Diencephalon (tissue), 1 donor: ENCODE results near the gene OR4K2. TPM values are rescaled to one million over a fixed set of nuclear protein-coding genes. Genes with fewer than 3 reads are reported as not detected.

Experiments
- total RNA-seq: library from RNA; depleted of rRNA; stranded (reverse); fragments of >200 nt; gene quantifications from one replicate; pipeline ENCODE4 v1.2.3, GENCODE V29; 2014

The OR4K2 gene
- total RNA-seq, result not detected

DNA sequence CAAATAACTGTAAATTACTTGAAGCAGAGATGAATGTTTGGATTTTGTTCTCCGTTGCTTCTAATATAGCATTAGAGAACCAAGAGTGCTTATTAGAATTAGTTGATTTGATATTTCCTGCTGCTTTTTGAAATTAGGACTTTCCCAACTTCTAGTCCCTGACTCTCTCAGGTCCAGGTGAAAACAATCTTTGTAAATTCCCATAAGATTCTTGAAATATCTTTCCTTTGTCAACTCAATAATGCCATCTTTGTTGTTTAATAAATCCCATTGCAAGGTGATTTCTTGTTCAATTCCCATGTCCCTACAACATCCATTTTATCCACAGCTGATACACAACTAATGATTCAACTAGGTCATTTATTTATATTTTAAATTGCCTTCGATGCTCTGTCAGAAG, at the start of gene OR4K2:
TSS of gene OR4K2 (plus strand) at position 301 of the 400 bp plus-strand sequence. CDS start 1,126 bp downstream, outside the sequence.

GRCh38 chr14:19920021-19920657, 45.2 kb downstream of the OR4K2 start, which contains the start of gene OR4K5:
Gene OR4K5 (plus strand): TSS chr14:19920607. CDS start chr14:19920607, 0 bp downstream.

DNA sequence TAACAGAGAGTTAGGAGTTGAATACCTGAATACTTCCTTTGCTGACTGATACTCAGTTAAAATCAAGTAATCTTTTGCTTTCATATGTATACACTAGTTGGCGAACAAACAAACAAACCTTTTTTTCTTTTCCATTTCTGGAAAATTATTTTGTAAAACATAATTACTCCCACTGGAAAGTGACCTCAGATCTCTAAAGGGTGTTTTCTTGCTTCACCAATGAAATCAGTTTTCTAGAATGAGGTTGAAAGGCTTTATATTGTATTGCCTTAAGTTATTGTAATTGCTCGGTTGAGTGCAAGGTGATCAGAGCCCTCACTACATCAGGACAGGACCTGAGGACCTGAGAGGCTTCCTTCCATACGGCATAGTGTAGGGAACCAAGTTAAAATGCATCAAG, 55.7 kb downstream of the OR4K2 start, which contains the start of gene OR4K1:
TSS of gene OR4K1 (plus strand) at position 301 of the 400 bp plus-strand sequence. CDS start 4,750 bp downstream, outside the sequence.

Other genes with a start within 250 kb of the OR4K2 start
- gene OR11H2, start 161.3 kb upstream of the OR4K2 start, total RNA-seq, result not detected
- gene OR4Q3, start 131.6 kb upstream of the OR4K2 start, total RNA-seq, result not detected
- not detected for gene OR4M1, start 101.6 kb upstream of the OR4K2 start, total RNA-seq
- not detected for gene OR4N2, start 71.4 kb upstream of the OR4K2 start, total RNA-seq
- not detected for gene OR4K5, start 45.5 kb downstream of the OR4K2 start, total RNA-seq
- not detected for gene OR4K1, start 55.8 kb downstream of the OR4K2 start, total RNA-seq
- gene OR4K15, start 100.4 kb downstream of the OR4K2 start, total RNA-seq, result not detected
- not detected for gene OR4Q2, start 127.0 kb downstream of the OR4K2 start, total RNA-seq
- not detected for gene OR4K14, start 144.2 kb downstream of the OR4K2 start, total RNA-seq
- not detected for gene OR4K13, start 160.9 kb downstream of the OR4K2 start, total RNA-seq
- gene OR4L1, start 184.9 kb downstream of the OR4K2 start, total RNA-seq, result not detected
- gene OR4K17, start 235.6 kb downstream of the OR4K2 start, total RNA-seq, result not detected